ENCODE measurements around the gene PGPEP1. TPM values are rescaled to one million over a fixed set of nuclear protein-coding genes. Genes with fewer than 3 reads are reported as not detected.
A peak's percentile ranks its signal among the peaks of the same experiment; 100 is the strongest.

PGPEP1 gene
- total RNA-seq, 1 experiment from 2014 or later = 25.6 TPM

GRCh38 chr19:18304208-18304457 lies 36.3 kb upstream of the PGPEP1 start:
- H3K9me3 ChIP-seq = no peaks in the 10 kb centered on the region
- no peak overlapping the region for H3K4me3 Mint-ChIP-seq (ENCODE audit: unreplicated experiment)
- no TSS peak for BruUV-seq (replicated peaks)

GRCh38 chr19:18304458-18305310 lies 35.7 kb upstream of the PGPEP1 start:
- TF ChIP-seq CTCF (IDR thresholded peaks at IDR 0.05; ENCODE audit: insufficient read depth in 1 of 2, low read depth in 1 of 2, low read length in 1 of 2, severe bottlenecking in 1 of 2, unreplicated experiment in 1 of 2) = no peak
- peak overlapping the region; percentile 59 for H3K4me3 Mint-ChIP-seq (ENCODE audit: unreplicated experiment)
- H3K4me1 Mint-ChIP-seq (ENCODE audit: low read depth, unreplicated experiment) = peaks cover 9% of the 10 kb centered on the region
- no peaks in the 10 kb centered on the region for H3K27me3 Mint-ChIP-seq (ENCODE audit: insufficient read depth, unreplicated experiment)
- no peaks in the 10 kb centered on the region for H3K36me3 ChIP-seq (ENCODE audit: control insufficient read depth, insufficient read depth, low read length)
- H3K36me3 Mint-ChIP-seq (ENCODE audit: insufficient read depth, unreplicated experiment) = peaks cover 19% of the 10 kb centered on the region
- no peaks in the 10 kb centered on the region for H3K9me3 ChIP-seq
- peaks cover 27% of the 10 kb centered on the region for H3K4me1 ChIP-seq
- no peak overlapping the region for H3K4me3 ChIP-seq (ENCODE audit: low read depth, low read length)
- intact Hi-C loops (cut with micrococcal nuclease; ENCODE audit: unreplicated experiment) = no loop called here
- TSS peak; percentile 85 for BruUV-seq (replicated peaks)
- no peaks in the 10 kb centered on the region for H3K9me3 Mint-ChIP-seq (ENCODE audit: unreplicated experiment)
- POLR2A ChIA-PET = interaction anchor here (1.0 to 1.8 kb wide), 4 partner anchors 12 to 25 kb away, joined by 3 to 22 read pairs (median 12); partner anchors contain the start of genes JUND and LSM4
- CTCF ChIA-PET = interaction anchor here (0.9 to 1.8 kb wide), 4 partner anchors 17 to 25 kb away, joined by 3 to 10 read pairs (median 4); partner anchors contain the start of gene JUND
- peak; percentile 54 to 65 for DNase-seq
- H3K27ac Mint-ChIP-seq (ENCODE audit: unreplicated experiment) = peak overlapping the region; percentile 75
- H3K27me3 ChIP-seq (replicated peaks; ENCODE audit: control insufficient read depth, insufficient read depth, low read length) = no peaks in the 10 kb centered on the region

More at GRCh38 chr19:18304208-18304457, 36.3 kb upstream of the PGPEP1 start:
- H3K27ac Mint-ChIP-seq (ENCODE audit: unreplicated experiment) = peak overlapping the region; percentile 75
- H3K27me3 ChIP-seq (replicated peaks; ENCODE audit: control insufficient read depth, insufficient read depth, low read length) = no peaks in the 10 kb centered on the region
- H3K36me3 Mint-ChIP-seq (ENCODE audit: insufficient read depth, unreplicated experiment) = peaks cover 19% of the 10 kb centered on the region
- no peak for TF ChIP-seq CTCF (IDR thresholded peaks at IDR 0.05; ENCODE audit: insufficient read depth in 1 of 2, low read depth in 1 of 2, low read length in 1 of 2, severe bottlenecking in 1 of 2, unreplicated experiment in 1 of 2)
- no peak for DNase-seq
- H3K27me3 Mint-ChIP-seq (ENCODE audit: insufficient read depth, unreplicated experiment) = no peaks in the 10 kb centered on the region
- no peak overlapping the region for H3K4me3 ChIP-seq (ENCODE audit: low read depth, low read length)
- CTCF ChIA-PET = interaction anchor here (1.2 to 1.8 kb wide), 3 partner anchors 18 to 25 kb away, joined by 3 to 10 read pairs (median 4); partner anchors contain the start of gene JUND
- H3K4me1 Mint-ChIP-seq (ENCODE audit: low read depth, unreplicated experiment) = peaks cover 9% of the 10 kb centered on the region
- POLR2A ChIA-PET = interaction anchor here (1.0 to 1.8 kb wide), 4 partner anchors 11 to 25 kb away, joined by 3 to 22 read pairs (median 12); partner anchors contain the start of genes JUND and LSM4
- H3K4me1 ChIP-seq = peaks cover 27% of the 10 kb centered on the region
- H3K36me3 ChIP-seq (ENCODE audit: control insufficient read depth, insufficient read depth, low read length) = no peaks in the 10 kb centered on the region
- no peaks in the 10 kb centered on the region for H3K9me3 Mint-ChIP-seq (ENCODE audit: unreplicated experiment)
- intact Hi-C loops (cut with micrococcal nuclease; ENCODE audit: unreplicated experiment) = no loop called here

GRCh38 chr19:18306209-18306887 lies 34.0 kb upstream of the PGPEP1 start:
- no peak for TF ChIP-seq CTCF (IDR thresholded peaks at IDR 0.05; ENCODE audit: insufficient read depth in 1 of 2, low read depth in 1 of 2, low read length in 1 of 2, severe bottlenecking in 1 of 2, unreplicated experiment in 1 of 2)
- Histone ChIP-seq H3K27me3 (replicated peaks; ENCODE audit: control insufficient read depth, insufficient read depth, low read length) (no peaks in the 10 kb centered on the region), H3K4me3 (ENCODE audit: low read depth, low read length) (no peak overlapping the region), H3K4me1 (peaks cover 36% of the 10 kb centered on the region), H3K9me3 (no peaks in the 10 kb centered on the region), H3K36me3 (ENCODE audit: control insufficient read depth, insufficient read depth, low read length) (no peaks in the 10 kb centered on the region)
- intact Hi-C loops (cut with micrococcal nuclease; ENCODE audit: unreplicated experiment) = no loop called here
- no TSS peak for BruUV-seq (replicated peaks)
- CTCF ChIA-PET = no interaction called here
- Mint-ChIP-seq H3K4me3 (ENCODE audit: unreplicated experiment) (no peak overlapping the region), H3K27ac (ENCODE audit: unreplicated experiment) (no peak overlapping the region), H3K36me3 (ENCODE audit: insufficient read depth, unreplicated experiment) (peaks cover 33% of the 10 kb centered on the region), H3K27me3 (ENCODE audit: insufficient read depth, unreplicated experiment) (no peaks in the 10 kb centered on the region), H3K4me1 (ENCODE audit: low read depth, unreplicated experiment) (peaks cover 9% of the 10 kb centered on the region), H3K9me3 (ENCODE audit: unreplicated experiment) (no peaks in the 10 kb centered on the region)
- POLR2A ChIA-PET = no interaction called here
- DNase-seq = no peak

Measured in Caco-2 (cell line).